Amniotic epithelial cell (primary cell): ENCODE results near the gene RAP2A.

Experiments used
- DNase-seq: peaks from one replicate; pipeline ENCODE4 v3.0.0-alpha.2; 2010; ENCODE audit warnings: low read depth

The RAP2A gene

DNA sequence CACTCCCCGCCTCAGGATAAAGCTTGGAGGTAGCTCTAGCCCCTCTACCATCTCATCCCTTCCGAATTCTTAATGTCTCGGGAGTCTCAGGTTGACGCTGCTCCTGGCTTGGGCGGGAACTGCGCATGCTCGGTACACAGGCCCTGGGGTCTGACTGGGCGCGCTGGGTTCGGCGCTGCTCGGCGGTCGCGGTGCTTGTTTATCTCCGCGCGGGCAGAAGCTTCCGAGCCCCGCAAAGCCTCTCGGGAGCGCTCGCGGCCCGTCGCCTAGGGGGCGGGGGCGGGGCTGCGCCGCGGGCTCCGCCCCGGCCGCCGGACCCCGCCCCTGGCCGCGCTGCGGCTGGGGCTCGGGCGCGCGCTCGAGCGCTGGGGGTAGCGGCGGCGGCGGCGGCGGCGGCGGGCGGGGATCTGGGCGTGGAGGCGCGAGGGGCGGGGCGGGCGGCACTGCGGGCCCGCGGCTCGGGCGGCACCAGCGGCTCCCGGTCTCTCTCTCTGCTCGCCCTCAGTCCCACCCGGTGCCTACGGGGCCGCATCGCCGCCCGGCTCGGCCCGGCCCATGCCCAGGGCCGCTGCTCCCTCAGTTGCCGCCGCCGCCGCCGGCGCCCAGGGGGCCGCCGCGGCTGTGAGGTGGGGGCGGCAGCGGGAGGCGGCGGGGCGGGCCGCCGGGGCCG, at the start of gene RAP2A:
RAP2A (plus strand) TSS at position 443 of the 670 bp plus-strand sequence. CDS start 302 bp downstream, outside the sequence.
- peak; percentile 88 for DNase-seq

DNA sequence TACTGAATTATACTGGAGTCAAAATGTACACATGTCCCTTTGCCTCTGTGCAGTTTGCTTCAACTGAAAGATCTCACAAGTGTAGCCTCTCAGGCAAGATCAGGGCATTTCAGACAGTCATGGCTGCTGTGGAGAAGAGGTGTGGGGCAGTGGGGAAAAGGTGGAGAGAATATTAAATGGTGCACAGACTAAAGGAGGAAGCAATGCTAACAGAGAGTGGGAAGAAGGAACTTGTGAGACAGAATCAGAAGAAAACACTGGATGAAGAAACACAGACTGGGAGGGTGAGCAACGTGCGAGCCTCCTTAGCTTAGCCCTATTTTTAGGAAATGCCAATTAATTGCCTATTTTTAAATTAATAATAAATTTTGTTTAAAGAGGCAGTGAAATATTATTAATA, 49.6 kb upstream of the RAP2A start:
- DNase-seq = no peak

DNA sequence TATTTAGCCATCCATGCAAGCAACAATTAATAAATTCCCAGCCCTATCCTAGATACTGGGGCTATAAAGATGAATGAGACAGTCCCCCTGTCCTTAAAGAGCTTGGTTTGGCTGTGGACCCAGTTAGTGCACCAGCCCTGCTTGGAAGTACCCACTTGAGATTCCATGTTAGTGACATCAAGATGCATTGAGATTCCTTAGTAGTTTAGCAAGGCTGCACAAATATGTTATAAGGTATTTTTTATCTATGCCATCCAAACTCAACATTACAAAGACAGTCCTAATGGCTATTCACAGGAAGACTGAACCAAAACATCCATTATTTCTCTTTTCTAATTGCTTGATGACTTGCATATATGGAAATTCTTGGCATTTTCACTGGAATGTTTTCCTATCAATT, 48.8 kb upstream of the RAP2A start:
- DNase-seq = no peak

DNA sequence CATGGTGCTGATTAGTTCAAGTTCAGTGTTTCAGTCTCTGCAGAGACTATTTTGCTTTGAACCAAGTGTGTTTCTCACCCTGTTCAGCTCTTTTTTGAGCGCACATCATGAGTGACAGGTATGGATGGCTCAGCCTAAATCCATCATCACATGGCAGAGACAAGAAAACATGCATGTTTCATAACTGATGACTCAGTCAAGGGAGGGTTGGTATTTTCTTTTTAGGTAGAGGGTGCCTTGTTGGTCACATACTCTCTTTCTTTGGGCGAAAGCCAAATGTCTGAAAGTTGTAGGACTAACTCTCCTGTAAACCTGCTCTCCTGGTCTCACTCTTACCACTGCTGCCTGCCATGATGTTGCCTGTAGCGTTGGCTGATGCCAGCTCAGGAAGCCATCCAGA, 48.1 kb upstream of the RAP2A start:
- DNase-seq = peak; percentile 27

DNA sequence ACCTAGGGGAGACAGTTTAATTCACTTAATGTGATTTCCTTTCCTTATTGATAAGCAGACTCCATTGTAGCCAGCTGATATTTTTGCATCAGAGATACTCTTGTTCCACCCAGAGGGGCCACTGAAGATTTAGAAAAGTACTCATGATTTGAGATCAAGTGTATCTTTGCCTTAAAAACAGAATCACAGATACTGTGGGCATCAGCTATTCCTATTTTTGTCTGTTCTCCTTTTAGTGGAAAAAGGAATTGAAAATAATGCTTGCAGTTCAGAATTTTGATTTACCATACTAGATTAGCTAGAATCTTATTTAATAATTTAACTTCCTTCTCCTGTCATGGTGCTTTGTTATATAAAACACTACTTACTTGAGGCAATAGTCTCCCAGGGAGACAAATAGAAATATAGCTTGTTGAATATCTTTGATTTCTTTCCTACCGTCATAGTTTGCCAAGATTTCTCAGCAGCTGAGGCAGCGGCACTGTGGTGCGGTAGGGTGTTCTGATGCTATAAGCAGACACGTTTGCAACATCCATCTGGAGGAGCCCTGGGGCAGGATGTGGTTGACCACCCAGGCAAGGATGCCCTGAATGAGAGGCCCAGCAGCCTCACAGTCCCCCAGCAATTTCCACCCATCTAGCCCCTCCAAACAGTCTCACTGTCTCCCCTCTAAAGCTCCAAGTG, 47.0 kb upstream of the RAP2A start:
- DNase-seq = peak; percentile 16

DNA sequence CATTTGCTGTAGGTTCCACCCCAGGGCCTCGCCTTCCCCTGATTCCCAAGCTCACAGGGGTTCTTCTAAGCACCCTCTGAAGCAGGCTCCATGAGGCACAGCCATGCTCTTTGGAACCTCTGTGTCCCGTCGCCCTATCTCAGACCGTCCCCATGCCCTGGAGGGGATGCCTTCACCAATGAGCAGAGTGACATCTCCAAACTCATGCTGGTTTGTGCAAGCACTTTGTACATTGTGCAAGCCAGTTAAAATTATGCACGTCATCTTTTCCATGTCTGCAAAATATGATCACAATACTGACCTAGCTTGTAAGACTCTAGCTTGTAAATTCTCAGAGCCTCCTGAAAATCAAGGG, 46.5 kb upstream of the RAP2A start:
- DNase-seq = no peak

DNA sequence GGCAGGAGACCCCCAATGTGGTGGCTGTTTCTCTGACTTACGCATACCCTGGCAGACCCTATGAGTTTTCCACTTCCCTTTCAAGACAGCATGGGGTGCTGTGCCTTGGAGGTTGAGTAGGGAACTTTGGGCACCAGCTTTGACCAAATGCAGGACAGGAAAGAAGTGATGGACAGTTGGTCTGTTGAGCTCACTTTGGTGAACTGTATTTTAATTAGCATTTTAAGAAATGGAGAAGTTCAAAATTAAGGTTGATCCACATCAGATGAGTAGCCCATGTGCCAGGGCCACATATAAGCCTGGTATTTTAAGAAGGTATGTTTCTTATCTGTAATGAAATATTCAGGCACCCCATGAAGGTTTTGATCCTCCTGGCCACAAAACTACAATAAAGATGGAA, 46.1 kb upstream of the RAP2A start:
- no peak for DNase-seq

DNA sequence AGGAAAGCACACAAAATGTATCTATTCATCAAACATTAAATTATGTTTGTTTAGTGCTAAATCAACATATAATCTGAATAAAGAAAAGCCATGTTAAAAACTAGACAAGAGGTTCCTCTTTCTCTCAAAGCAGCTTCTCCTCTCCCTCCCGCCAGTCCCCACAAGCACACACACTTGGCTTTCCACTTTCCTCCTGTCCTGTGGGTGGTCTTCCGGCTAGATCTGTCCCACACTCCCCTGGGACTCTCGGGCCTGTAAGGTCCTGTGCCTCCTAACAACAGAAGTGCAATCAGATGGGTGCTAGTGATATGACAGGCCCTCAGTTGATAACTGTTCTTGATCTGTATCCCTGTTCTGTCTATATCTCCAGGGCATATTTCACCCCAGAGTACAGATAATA, 45.6 kb upstream of the RAP2A start:
- DNase-seq = no peak

DNA sequence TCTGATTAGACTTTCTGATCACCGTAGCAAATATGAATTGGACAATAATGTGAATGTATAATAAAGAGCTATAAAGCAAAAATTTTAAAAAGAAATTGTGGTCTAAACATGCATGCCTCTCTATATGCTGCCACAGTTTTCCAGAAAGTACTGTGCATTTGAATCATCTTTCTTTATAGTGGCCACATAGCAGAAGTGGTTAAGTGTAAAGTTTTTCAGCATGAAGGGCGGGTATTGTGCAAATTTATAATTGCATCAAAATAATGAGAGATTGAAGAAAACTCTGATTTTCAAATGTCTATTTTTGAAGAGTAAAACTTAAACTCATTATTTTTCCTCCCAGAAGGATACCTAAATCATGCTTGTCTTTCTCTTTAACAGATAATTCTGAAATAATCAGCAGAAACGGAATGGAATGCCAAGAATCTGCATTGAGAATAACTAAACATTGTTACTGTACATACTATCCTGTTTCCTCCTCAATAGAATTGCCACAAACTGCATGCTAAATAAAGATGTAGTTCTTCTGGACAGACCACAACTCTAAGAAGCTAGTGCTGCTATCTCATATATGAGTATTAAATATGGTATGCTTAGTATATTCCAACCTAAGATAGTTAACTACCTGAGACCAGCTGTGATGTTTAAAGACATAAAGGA, 42.9 kb upstream of the RAP2A start:
- DNase-seq = peak; percentile 52

DNA sequence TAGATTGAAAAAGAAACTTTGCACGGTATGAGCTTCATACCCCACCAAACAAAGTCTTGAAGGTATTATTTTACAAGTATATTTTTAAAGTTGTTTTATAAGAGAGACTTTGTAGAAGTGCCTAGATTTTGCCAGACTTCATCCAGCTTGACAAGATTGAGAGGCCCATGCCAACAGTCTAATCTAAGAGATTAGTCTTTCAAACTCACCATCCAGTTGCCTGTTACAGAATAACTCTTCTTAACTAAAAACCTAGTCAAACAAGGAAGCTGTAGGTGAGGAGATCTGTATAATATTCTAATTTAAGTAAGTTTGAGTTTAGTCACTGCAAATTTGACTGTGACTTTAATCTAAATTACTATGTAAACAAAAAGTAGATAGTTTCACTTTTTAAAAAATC, 41.9 kb upstream of the RAP2A start:
- peak; percentile 9 for DNase-seq

DNA sequence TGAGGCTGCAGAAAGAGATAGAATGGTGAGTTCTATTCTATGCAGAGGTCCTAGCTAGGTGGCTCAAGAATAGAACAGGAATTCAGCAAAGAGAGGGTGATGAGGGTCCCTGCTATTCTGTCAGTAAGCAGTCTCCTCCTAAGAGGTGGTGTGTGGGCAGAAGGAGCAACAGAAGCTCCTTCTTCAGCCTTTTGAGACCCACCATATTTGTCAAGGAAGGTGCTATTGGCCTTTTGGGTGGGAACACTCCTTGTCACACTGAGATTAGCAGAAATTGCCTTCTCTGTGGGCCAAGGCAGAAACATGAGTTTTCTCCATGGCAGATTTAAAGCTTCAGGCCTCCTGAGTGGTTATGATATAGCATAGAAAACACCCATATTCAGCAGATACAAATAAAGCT, 39.4 kb upstream of the RAP2A start:
- no peak for DNase-seq

DNA sequence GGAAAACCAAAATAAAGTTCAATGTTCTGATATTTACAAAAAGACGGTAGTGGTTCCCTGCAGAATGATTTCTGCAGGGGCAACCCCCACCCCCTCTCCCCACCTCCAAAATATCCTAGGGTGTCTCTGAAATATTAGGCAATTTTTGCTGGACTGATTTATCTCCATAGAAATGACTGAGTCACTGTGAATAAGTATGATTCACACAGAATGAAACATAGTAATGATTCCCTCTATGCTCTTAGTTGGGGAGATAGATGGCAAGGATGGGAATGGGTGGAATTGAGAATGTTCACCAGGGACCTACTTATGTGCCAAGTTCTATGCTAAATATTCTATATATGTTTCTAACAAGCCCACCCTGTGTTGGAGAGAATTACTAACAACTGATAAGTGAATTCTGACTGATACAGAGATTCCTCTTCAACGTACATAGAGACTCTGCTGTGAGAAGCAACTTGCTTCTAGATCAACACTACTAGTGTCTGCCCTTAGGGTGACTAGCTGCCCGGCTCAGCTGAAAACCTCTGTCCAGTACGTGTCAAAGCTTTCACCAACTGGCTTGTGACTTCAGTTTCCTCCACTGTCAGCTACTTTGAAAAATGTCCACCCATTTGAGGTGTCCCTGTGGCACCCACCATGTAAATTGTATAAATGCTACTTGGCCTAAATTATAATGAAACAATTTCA, 38.4 kb upstream of the RAP2A start:
- DNase-seq = peak; percentile 60

DNA sequence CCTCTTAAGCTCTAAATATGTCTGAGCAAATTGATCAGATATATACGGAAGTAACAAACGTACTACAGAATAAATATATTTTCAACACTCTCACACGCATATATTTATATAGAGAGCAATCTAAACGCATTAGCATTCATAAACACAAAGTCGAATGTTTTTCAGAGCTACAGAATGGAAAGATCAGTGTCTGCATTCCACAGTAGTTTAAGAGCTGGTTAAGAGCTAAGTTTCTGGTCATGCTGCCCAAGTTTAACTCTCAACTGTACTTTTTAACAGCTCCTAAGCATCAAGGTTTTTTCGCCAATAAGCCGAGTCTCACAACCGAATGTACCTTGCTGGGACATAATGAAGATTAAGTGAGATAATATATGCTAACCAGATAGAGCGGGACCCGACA, 36.7 kb upstream of the RAP2A start:
- DNase-seq = no peak

DNA sequence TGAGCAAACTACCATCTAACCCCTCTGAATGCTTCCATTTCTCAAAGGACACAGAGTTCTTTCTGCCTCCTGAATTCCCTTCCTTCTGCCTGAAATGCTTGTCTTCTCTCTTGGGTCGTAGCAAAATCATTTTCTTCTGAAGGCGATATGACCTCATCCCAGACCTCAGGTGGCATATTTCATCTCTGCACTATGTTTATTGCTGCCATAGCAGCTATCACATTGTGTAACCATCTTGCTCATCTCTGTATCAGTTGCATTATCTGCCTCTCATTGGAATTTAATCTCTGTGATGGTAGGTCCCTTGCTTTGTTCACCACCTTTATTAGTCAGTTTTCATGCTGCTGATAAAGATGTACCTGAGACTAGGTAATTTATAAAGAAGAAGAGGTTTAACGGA, 32.5 kb upstream of the RAP2A start:
- peak; percentile 49 for DNase-seq

DNA sequence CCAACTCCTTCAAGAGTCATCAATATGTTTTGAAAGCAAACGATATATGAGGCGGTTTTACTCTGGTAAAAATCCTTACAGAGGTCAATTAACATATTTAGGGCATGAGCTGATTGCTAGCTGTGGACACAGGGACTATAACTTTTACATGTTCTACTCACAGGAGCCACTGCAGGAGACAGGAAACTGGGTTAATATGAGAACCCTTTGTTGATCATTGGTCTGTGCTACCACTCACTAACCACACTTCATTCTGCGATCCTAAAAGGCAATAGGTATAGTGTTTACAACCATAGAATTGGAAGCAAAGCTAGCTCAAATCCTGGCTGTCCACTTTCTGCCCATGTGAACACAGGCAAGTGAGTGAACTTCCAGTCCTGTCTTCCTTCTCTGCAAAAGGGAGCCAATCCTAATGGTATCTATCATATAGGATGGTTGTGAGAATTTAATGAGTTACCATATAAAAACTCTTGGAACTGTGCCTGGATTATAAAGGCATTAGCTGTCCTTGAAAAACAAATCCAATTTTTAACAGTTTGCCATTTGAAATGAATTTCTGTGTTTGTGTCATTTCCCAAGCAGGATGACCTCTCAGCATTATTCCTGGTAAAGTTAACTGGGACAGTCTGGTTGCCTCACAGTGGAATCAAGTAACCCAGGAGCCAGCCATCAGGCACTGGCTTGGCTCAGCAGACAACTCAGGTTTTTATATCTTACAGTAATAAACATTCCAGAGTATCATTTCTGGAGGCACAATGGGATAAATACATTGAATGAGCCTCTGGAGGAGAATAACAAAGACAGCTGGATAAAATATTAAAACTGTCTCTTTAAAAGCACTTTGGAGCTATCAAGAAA, 29.8 kb upstream of the RAP2A start:
- no peak for DNase-seq

DNA sequence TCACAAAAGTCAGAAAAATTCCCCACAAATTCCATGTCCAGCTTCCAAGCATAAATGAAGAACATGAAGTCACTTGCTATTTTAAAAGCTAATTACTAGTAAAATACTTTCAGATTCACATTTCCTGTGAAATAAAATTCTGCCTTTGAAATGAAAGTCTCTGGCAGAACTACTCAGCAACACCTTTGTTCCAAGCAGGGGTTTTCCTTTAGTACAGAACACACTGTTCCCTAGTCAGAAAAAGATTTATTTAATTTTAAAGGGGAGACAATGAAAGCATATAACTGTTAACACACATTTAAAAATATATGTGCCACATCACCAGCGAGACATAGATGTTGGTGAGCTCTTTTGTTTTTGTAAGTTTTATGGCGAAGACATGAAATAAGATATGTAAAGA, 26.4 kb upstream of the RAP2A start:
- DNase-seq = no peak

DNA sequence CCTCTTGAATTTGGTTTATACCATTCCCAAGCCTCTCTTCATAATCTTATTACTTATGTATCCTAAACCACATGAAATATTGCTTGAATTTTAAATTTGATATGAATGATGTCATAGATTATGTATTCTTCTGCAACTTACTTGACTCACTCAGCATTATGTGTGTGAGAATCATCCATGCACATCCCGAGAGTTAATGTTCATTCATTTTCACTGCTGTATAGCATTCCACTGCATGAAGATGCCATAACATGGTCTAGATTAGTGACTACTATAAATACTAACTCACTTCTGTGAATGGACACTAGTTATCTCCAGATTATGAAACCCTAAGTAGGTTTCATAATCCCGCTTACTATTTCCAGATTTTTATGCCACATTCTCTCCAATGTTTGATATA, 25.0 kb upstream of the RAP2A start:
- no peak for DNase-seq

DNA sequence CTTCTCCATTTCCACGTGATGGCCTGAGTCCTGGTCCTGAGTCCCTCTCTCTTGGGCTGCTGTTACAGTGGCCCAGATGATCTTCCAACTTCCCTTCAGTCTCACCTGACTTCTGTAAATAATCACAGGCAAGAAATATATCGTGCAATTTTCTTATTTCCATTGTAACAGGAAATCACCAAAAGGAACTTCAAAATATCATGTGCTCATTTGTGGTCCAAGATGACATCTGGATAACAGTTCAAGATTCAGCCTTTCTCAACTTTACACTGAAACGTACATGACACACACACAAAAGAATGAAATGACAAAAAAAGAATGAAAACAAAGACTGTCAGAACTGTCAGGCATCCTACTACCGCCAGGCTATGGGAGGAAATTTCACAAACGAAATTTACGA, 22.0 kb upstream of the RAP2A start:
- DNase-seq = no peak

DNA sequence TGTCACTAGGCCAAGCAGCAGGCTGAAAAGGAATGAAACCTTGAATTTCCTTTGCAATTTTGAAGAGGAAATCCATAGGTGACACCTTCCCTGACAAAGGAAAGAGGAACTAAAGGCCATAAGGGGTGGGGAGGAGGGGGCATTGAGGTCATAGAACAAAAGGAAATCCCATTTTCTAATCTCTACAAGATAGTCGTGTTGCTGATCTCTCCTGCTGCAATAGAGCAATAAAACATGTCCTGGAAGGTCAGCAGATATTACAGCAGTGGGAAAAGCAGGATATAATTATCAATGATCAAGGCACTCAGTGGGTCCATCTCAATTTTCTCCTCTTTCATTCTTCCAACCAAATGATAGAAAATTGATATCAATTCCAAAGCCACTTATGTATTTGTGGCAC, 20.3 kb upstream of the RAP2A start:
- DNase-seq = no peak

DNA sequence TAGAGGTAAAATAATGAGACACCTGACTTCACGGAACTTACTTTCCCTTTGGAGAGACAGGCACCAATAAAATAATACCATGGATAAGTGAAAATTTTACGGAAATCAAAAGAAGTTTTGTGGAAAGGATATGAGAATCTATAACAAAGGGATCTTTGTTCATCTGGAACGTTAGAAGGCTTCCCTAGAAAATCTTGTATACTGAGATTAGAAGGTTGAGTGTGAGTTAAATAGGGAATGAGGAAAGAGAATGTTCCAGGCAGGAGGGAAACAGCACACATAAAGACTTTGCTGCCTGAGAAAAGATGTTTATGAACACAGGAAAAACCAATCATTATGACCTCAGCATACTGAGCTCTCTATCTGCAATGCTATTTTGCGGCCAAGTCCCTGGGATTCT, 19.6 kb upstream of the RAP2A start:
- no peak for DNase-seq

DNA sequence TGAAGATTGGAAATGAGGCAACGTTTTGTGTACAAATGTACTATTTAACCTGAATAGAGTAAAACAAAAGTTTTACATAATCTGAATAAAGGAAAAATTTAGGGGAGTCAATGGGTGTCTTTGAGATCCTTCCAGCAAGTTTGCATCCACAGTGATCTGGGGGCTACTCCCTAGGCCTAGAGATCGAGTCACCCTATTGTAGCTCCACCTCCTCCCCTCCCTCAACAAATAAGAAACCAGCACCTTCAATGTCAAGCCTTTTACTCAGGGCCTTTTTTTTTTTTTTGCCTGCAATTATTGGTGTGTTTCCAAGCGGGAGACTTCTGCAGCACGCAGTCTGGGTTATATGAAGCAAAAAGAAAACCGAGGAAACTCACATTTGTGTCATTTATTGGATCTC, 16.3 kb upstream of the RAP2A start:
- no peak for DNase-seq
